Activated CD8-positive, alpha-beta memory T cell treated with anti-CD3 and anti-CD28 coated beads for 48 hours (primary cell): ENCODE results near the gene CCDC71L.

Source experiments
- DNase-seq, 3 experiments: peaks; one replicate each; pipeline ENCODE4 v3.0.0-alpha.2; 2020; ENCODE audit warnings: low read depth in 2 of 3, low spot score in 2 of 3

Gene CCDC71L

GRCh38 chr7:106659166-106659962, 1.6 kb downstream of the CCDC71L start:
- DNase-seq, result no peak

- DNase-seq, result no peak
Observed at GRCh38 chr7:106658316-106659165, 2.4 kb downstream of the CCDC71L start.

GRCh38 chr7:106657085-106657991, 3.6 kb downstream of the CCDC71L start:
- DNase-seq, result no peak

- no peak for DNase-seq
Observed at GRCh38 chr7:106655703-106656498, 5.1 kb downstream of the CCDC71L start.

- no peak for DNase-seq
Observed at GRCh38 chr7:106653488-106653887, 7.5 kb downstream of the CCDC71L start.

GRCh38 chr7:106652909-106653308, 8.0 kb downstream of the CCDC71L start:
- no peak for DNase-seq

- no peak for DNase-seq
Observed at GRCh38 chr7:106652092-106652491, 8.9 kb downstream of the CCDC71L start.

GRCh38 chr7:106646256-106646655, 14.7 kb downstream of the CCDC71L start:
- DNase-seq, result no peak

- no peak for DNase-seq
Observed at GRCh38 chr7:106644999-106645398, 16.0 kb downstream of the CCDC71L start.

- DNase-seq, result no peak
Observed at GRCh38 chr7:106643216-106644000, 17.6 kb downstream of the CCDC71L start.

GRCh38 chr7:106641416-106641815, 19.5 kb downstream of the CCDC71L start:
- DNase-seq, result no peak

- DNase-seq, result no peak
Observed at GRCh38 chr7:106640368-106641141, 20.4 kb downstream of the CCDC71L start.

GRCh38 chr7:106639476-106640334, 21.3 kb downstream of the CCDC71L start:
- no peak for DNase-seq

- no peak for DNase-seq
Observed at GRCh38 chr7:106635411-106635810, 25.5 kb downstream of the CCDC71L start.

GRCh38 chr7:106634958-106635357, 26.0 kb downstream of the CCDC71L start:
- no peak for DNase-seq

- DNase-seq, result no peak
Observed at GRCh38 chr7:106630648-106631047, 30.3 kb downstream of the CCDC71L start.

- no peak for DNase-seq
Observed at GRCh38 chr7:106629516-106629915, 31.4 kb downstream of the CCDC71L start.
